Germinal center (tissue), 1 donor: ENCODE measurements around the gene ACOT7.
"Not testable (repeated sequence)": the region's sequence is repeated elsewhere in the genome, so short reads cannot be mapped to it uniquely, and the experiment has no call there.

Source experiments
- DNase-seq: peaks from one replicate; pipeline ENCODE4 v3.0.0; 2012; ENCODE audit warnings: mixed read lengths, low spot score

The ACOT7 gene, protein sequence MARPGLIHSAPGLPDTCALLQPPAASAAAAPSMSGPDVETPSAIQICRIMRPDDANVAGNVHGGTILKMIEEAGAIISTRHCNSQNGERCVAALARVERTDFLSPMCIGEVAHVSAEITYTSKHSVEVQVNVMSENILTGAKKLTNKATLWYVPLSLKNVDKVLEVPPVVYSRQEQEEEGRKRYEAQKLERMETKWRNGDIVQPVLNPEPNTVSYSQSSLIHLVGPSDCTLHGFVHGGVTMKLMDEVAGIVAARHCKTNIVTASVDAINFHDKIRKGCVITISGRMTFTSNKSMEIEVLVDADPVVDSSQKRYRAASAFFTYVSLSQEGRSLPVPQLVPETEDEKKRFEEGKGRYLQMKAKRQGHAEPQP

DNA sequence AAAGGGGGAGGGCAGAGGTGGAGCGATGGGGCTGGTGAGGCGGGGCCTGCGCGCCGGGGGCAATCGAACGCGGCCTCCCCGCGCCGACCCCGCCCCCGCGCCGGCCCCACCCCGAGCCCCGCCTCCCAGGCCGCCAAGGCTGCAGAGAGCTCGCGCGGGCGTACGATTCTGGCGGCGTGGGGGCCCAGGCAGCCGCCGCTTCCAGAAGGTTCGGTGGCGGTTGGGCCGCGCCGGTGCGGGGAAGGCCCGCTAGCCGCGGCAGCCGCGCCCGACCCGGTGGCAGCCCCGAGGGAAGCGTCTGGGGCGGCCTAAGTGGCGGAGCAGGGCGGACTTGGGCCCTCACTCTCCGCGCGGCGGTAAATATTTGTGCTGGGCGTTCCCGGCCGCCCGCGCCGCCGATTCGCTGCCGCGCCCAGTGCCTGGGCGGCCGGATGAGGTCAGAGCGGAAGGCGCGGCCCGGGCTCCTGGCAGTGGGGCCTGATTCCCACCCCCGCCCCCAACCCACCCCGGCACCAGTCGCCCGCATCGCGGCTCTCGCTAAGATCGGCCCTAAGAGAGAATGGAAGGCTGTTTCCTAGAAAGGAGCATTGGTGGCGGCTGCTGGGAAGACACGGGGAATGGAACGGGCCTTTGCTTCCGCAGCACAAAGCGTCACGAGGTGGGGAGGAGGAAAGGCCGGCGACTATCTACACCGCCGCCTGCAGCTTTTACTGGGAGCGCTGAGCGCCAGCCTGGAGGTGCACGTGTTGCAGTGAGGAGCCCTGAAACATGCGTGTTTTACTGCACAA lies at the start of gene ACOT7:
TSS of gene ACOT7 (minus strand) at position 368 of the 788 bp plus-strand sequence. CDS start 368 bp downstream, outside the sequence.
- DNase-seq, result peak; percentile 96

DNA sequence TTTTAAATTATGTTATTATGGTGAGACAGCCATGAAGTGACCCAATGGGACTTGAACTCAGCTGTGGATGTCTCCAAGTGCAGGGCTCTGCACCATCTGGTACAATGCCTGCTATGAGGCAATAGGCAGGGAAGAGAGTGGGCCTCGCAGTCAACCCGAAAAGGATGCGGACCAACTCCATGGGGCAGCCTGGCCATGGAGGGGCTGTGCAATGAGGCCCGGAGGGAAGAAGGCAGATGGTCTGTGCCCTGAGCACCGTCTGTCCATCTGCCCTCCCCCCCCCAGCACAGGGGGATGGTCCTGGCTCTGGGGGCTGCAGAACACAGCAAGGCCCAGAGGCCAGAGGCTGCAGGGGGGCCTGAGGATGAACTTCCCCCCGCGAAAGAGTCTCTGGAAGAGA lies 48.0 kb upstream of the ACOT7 start:
- DNase-seq, result no peak

- peak; percentile 79 for DNase-seq
These were observed 46.9 kb upstream of the ACOT7 start for GRCh38 chr1:6440198-6441126.

GRCh38 chr1:6438047-6438525 lies 44.5 kb upstream of the ACOT7 start:
- peak; percentile 87 for DNase-seq

- not testable (repeated sequence) for DNase-seq
These were observed 43.6 kb upstream of the ACOT7 start for GRCh38 chr1:6437012-6437700.

DNA sequence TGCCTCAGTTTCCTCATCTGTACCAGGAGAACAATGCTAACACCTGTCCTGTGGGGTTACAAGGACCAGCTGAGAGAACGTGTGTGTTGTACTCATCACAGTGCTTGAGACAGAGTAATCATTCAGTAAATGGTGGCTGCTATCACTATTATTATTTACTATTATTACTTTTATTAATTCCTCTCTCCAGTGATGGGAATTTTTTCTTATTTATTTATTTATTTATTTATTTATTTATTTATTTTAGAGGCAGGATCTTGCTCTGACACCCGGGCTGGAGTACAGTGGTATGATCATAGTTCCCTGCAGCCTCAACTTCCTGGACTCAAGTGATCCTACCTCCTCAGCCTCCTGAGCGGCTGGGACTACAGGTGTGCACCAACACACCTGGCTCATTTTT lies 42.7 kb upstream of the ACOT7 start:
- not testable (repeated sequence) for DNase-seq

GRCh38 chr1:6435547-6435946 lies 42.0 kb upstream of the ACOT7 start:
- no peak for DNase-seq

GRCh38 chr1:6435129-6435528 lies 41.6 kb upstream of the ACOT7 start:
- DNase-seq, result no peak

DNA sequence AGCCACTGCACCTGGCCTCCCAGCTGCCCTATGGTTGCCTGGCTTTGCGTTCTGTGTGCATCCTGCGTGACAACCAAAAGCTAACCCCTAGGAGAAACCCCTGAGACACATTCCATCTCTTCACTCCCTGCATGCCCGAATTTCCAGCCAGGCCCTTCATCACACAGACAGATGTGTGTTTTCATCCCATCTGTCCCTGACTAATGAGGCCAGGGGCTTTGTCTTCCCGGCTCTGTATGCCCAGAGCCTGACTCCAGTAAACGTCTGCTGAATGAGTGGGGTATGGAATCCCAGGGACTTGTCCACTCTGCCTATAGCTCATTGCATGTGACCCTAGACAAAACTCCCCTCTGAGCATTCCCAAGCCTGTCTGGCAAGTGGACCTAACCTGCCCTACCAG lies 40.6 kb upstream of the ACOT7 start:
- no peak for DNase-seq

DNA sequence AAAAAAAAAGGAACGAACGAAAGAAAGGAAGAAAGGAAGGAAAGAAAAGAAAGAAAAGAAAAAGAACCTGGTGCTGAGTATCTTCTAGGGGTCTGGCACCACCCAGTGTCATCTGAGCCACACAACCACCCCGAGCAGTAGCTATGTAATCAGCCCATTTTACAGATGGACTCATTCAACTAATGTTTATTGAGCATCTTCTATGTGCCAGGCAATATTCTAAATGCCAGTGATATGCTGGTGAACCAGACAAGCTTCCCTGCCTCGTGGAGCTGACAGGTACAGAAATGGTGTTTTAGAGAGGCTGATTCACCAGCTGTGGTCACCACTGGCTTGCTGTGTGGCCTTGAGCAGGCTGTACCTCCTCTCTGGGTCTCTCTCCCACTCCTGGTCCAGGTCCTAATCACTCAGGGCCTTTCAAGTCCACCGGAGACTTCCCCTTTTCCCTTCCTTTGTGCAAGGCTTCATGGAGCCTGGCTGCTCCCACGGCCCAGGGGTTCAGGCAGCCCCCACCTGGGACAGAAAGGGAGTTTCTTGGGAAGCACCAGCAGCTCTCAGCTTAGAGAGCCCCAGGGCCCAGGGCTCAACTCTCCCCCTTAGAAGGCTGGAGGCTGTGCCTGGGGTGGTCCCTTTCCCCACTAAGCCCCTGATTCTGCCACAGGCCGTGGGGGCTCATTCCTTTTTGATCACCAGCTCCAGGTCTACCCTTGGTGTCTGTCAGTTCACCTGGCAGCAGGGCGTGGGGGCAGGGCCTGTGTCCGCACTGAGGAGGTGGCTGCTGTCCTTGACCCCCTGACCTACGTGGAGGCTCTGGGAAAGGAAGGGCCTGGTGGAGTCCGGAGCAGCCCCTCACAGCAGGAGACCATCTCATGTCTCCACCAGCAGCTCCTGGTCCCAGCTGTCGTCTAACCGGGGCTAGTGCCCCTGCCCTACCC lies 38.3 kb upstream of the ACOT7 start:
- DNase-seq, result not testable (repeated sequence)

GRCh38 chr1:6429660-6430411 lies 36.3 kb upstream of the ACOT7 start:
- not testable (repeated sequence) for DNase-seq

DNA sequence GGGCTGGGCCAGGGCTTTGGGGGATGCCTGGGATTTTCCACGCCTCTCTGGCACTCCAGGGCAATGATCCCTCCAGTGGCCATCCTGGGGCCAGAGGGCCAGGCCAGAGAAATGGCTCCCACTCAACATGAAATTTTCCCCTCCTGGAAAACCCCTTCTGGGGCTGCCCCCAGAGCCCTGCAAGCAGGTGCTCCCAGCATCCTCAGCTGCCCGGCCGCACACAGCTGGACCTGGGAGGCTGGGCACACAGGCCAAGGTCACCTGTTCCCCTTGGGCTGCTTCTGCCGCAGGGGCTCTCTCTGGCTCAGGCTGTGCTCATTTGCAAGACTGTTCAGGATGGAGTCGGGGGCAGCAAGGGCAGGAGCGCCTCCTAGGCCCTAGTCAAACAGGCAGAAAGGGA lies 34.9 kb upstream of the ACOT7 start:
- not testable (repeated sequence) for DNase-seq

- DNase-seq, result no peak
These were observed 34.1 kb upstream of the ACOT7 start for GRCh38 chr1:6427441-6428390.

GRCh38 chr1:6426972-6427350 lies 33.4 kb upstream of the ACOT7 start:
- no peak for DNase-seq

DNA sequence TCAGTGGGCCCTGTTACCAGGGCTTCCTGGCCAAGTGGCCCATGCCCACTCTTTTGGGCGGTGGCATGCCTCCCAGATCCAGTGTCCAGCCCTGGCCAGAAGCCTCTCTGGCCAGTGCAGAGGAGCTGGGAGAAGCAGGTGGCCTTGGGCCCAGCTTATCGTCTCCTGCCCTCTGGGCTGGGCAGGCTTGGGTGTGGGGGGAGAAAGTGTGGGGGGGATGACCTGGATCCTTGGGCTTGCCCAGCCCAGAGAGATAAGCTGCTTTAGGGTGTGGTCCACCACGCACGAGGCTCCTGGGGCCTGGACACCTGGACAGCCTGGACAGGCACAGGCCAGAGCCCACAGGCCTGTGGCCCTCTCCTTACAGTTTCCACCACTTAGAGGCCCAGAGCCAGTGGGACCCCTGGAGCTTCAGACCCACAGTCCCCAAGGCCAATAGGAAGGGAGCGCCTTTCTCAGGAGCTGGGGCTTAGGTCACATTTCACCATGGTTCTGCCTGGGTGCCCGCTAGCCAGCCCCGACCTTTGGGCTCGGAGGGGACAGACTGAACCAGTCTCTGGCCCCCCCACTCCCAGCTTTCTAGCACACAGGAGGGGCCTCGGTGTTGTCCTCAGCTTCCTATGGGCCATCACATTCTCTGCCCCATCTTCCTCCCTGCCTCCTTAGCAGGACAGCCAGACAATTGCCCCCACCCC lies 32.9 kb upstream of the ACOT7 start:
- DNase-seq, result no peak

- no peak for DNase-seq
These were observed 32.1 kb upstream of the ACOT7 start for GRCh38 chr1:6425658-6426057.
